GM23248 (cell line): ENCODE measurements around the gene TLE5.

Source experiments
- EZH2 ChIP-seq: fragments of 200-600 bp; sonication (generic); IDR thresholded peaks from 2 replicates; pipeline ENCODE4 v1.6.1; 2018; ENCODE audit warnings: antibody characterized with exemption, mild to moderate bottlenecking; ENCODE audit not compliant: insufficient read depth, poor library complexity, severe bottlenecking
- EZH2phosphoT487 ChIP-seq: fragments of 200-600 bp; sonication (generic); IDR thresholded peaks from 2 replicates; pipeline ENCODE4 v1.6.1; 2018; ENCODE audit warnings: antibody characterized with exemption, moderate library complexity, mild to moderate bottlenecking, low read depth; ENCODE audit not compliant: insufficient read depth

DNA sequence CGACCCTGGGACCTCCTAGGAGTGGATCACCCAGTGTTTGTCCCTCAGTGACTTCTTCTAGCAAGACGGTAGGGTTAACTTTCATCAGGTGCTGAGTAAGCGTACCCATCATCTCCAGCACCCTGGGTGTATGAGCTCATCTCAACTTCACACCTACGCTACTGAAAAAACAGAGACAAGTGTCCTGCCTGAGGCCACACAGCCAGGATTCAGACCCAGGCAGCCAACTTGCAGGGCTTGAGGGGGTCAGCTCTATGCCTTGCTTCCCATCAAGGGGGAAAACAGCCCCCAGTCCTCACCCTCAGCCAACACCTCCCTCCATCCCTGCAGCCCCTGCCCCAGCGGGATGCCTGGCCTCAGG lies 37.8 kb downstream of the TLE5 start:
- no peak for TF ChIP-seq EZH2
- TF ChIP-seq EZH2phosphoT487: no peak
